ENCODE data around the gene TBX2. TPM values are rescaled to one million over a fixed set of nuclear protein-coding genes. Genes with fewer than 3 reads are reported as not detected.
"Not testable (repeated sequence)": the region's sequence is repeated elsewhere in the genome, so short reads cannot be mapped to it uniquely, and the experiment has no call there.

The TBX2 gene
- total RNA-seq, 1 experiment from 2014 or later, result not detected

DNA sequence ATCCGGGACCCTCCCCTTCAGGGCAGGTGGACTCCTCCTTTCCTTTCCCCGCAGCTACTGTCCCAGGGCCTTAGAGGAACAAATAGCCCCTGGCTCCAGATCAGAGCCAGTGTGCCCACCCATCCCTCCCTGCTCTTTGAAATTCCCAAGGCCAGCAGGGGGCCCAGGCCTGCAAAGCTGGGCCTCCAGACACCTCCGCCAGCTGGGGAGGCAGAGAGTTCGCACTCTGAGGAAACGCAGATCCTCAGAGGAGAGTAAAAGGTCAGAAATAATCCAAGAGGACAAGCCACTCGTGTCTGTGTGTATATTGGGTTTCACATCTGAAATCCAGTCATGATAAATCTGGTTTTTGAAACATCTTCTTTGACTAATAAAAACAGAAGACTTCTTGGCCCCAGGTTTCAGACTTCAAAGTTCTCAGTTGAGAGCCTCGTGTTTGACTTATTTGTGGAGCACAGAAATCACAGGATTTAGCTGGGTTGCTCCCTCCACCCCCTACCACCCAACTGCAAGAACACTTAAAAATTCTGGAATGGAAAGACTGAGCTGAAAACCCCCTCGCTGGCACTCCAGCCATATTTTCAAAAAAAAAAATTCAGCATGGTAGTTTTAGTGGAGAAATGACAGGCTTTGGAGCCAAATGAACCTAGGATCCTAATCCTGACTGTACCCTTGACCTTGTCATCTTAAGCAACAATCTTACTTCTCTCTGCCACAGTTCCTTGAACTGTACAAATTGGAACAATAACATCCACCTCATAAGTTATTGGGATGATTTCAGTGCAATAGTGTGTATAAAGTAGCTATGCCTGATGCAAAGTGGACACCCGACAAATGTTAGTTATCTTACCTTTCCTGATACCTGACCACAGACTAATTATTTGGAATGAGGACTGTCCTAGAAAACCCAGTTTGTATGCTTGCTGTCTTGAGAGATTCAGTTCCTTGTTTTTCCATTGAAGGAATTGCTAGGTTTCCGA is 44.5 kb upstream of the TBX2 start:
- no peak overlapping the region for H2AFZ ChIP-seq (ENCODE audit: low read length)
- H3K27ac ChIP-seq (ENCODE audit: insufficient read length, low read depth, low read length), result no peak overlapping the region
- peaks cover 3% of the 10 kb centered on the region; the same call in 1 of the 2 replicates for H3K4me1 ChIP-seq (ENCODE audit: insufficient read depth, low read length)
- no peak overlapping the region for H3K23ac ChIP-seq (ENCODE audit: insufficient read length, low read depth, low read length)
- H2BK12ac ChIP-seq (ENCODE audit: insufficient read length, low read depth, low read length), result no peak overlapping the region
- H3K23me2 ChIP-seq (ENCODE audit: insufficient read length, low read depth, low read length, poor library complexity, severe bottlenecking), result no peaks in the 10 kb centered on the region
- no peak overlapping the region for H3K27ac Mint-ChIP-seq
- H3K79me2 ChIP-seq (ENCODE audit: insufficient read depth, low read length), result no peaks in the 10 kb centered on the region
- H4K91ac ChIP-seq (ENCODE audit: insufficient read length, low read depth, low read length), result no peak overlapping the region
- no CpG with 5 or more reads among the region's 10 CpGs for WGBS (ENCODE audit: extremely low coverage, insufficient read length, low lambda C conversion rate)
- H3K18ac ChIP-seq (ENCODE audit: insufficient read length, low read depth, low read length), result no peak overlapping the region
- H3K9me3 ChIP-seq (ENCODE audit: control insufficient read depth, low read depth, low read length), result no peaks in the 10 kb centered on the region
- no peak overlapping the region for H3K14ac ChIP-seq (ENCODE audit: insufficient read depth, low read length)
- H2AK5ac ChIP-seq (ENCODE audit: insufficient read length, low read length), result no peak overlapping the region
- DNase-seq, result peak; percentile 58
- H3K36me3 Mint-ChIP-seq (ENCODE audit: insufficient read depth in 1 of 3, low read depth in 3 of 3), result no peaks in the 10 kb centered on the region; a peak in 1 of 7 replicates
- no peak overlapping the region for H3K56ac ChIP-seq (ENCODE audit: insufficient read length, low read depth, low read length)
- no peaks in the 10 kb centered on the region for H3K9me3 Mint-ChIP-seq
- H3K4me2 ChIP-seq (ENCODE audit: insufficient read depth, insufficient read length, low read length), result no peak overlapping the region
- no peak overlapping the region for H2BK120ac ChIP-seq (ENCODE audit: low read depth, low read length, poor library complexity, severe bottlenecking)
- no peaks in the 10 kb centered on the region for H3K27me3 ChIP-seq (ENCODE audit: insufficient read depth, low read length)
- H4K8ac ChIP-seq (replicated peaks; ENCODE audit: insufficient read length, low read depth, low read length), result no peak overlapping the region
- no peak overlapping the region for H3T11ph ChIP-seq (ENCODE audit: low read length)
- H2BK15ac ChIP-seq (ENCODE audit: low read depth, low read length), result no peak overlapping the region
- no peak overlapping the region for H3K4me3 Mint-ChIP-seq
- H2BK5ac ChIP-seq (ENCODE audit: insufficient read length, low read length), result no peak overlapping the region
- H3K4ac ChIP-seq (ENCODE audit: low read depth, low read length), result no peak overlapping the region
- H3K9ac ChIP-seq (ENCODE audit: extremely low read depth, insufficient read length, low read length), result no peak overlapping the region
- no peak overlapping the region for H2BK20ac ChIP-seq (ENCODE audit: low read depth, low read length, poor library complexity, severe bottlenecking)
- no peak overlapping the region for H4K5ac ChIP-seq (ENCODE audit: insufficient read length, low read depth, low read length)
- peaks cover 34 to 47% of the 10 kb centered on the region in 2 experiments for H3K4me1 Mint-ChIP-seq
- H3K79me1 ChIP-seq (ENCODE audit: insufficient read depth, low read depth, low read length, poor library complexity, severe bottlenecking), result no peaks in the 10 kb centered on the region
- H4K20me1 ChIP-seq (ENCODE audit: control insufficient read depth, insufficient read depth, insufficient read length), result no peaks in the 10 kb centered on the region
- H3K27me3 Mint-ChIP-seq (ENCODE audit: low read depth), result no peaks in the 10 kb centered on the region; the same call in 1 of the 2 replicates
- TF ChIP-seq, protein P1, sequence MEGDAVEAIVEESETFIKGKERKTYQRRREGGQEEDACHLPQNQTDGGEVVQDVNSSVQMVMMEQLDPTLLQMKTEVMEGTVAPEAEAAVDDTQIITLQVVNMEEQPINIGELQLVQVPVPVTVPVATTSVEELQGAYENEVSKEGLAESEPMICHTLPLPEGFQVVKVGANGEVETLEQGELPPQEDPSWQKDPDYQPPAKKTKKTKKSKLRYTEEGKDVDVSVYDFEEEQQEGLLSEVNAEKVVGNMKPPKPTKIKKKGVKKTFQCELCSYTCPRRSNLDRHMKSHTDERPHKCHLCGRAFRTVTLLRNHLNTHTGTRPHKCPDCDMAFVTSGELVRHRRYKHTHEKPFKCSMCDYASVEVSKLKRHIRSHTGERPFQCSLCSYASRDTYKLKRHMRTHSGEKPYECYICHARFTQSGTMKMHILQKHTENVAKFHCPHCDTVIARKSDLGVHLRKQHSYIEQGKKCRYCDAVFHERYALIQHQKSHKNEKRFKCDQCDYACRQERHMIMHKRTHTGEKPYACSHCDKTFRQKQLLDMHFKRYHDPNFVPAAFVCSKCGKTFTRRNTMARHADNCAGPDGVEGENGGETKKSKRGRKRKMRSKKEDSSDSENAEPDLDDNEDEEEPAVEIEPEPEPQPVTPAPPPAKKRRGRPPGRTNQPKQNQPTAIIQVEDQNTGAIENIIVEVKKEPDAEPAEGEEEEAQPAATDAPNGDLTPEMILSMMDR (conservative IDR thresholded peaks at IDR 0.05), result no peak

DNA sequence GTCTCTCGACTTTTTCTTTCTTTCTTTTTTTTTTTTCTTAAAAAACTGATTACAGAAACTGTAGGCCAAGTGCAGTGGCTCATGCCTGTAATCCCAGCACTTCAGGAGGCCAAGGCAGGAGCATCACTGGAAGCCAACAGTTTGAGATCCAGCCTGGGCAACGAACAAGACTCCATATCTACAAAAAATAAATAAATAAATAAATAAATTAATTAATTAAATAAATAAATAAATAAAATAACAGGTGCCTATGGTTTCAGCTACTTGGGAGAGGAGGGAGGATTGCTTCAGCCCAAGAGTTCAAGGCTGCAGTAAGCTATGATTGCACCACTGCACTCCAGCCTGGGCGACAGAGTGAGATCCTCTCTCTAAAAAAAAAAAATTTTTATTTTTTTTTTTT is 42.6 kb upstream of the TBX2 start:
- H2BK15ac ChIP-seq (ENCODE audit: low read depth, low read length), result not testable (repeated sequence)
- WGBS (ENCODE audit: extremely low coverage, insufficient read length, low lambda C conversion rate), result no CpG with 5 or more reads among the region's 3 CpGs

More for the DNA sequence above, 42.6 kb upstream of the TBX2 start:
- not testable (repeated sequence) for H3K36me3 Mint-ChIP-seq (ENCODE audit: insufficient read depth in 1 of 3, low read depth in 3 of 3); H4K91ac ChIP-seq (ENCODE audit: insufficient read length, low read depth, low read length); H3K4me1 ChIP-seq (ENCODE audit: insufficient read depth, low read length); H3K27ac ChIP-seq (ENCODE audit: insufficient read length, low read depth, low read length); H2AK5ac ChIP-seq (ENCODE audit: insufficient read length, low read length); H3K23me2 ChIP-seq (ENCODE audit: insufficient read length, low read depth, low read length, poor library complexity, severe bottlenecking); H3K9me3 Mint-ChIP-seq; H4K5ac ChIP-seq (ENCODE audit: insufficient read length, low read depth, low read length); H3K14ac ChIP-seq (ENCODE audit: insufficient read depth, low read length); H3K4me2 ChIP-seq (ENCODE audit: insufficient read depth, insufficient read length, low read length); H2BK20ac ChIP-seq (ENCODE audit: low read depth, low read length, poor library complexity, severe bottlenecking); H3K4ac ChIP-seq (ENCODE audit: low read depth, low read length); H3K9ac ChIP-seq (ENCODE audit: extremely low read depth, insufficient read length, low read length); H3T11ph ChIP-seq (ENCODE audit: low read length); H4K20me1 ChIP-seq (ENCODE audit: control insufficient read depth, insufficient read depth, insufficient read length); H3K4me3 Mint-ChIP-seq; DNase-seq; H3K27me3 Mint-ChIP-seq (ENCODE audit: low read depth); H3K27ac Mint-ChIP-seq; H2BK120ac ChIP-seq (ENCODE audit: low read depth, low read length, poor library complexity, severe bottlenecking); H3K23ac ChIP-seq (ENCODE audit: insufficient read length, low read depth, low read length); H3K9me3 ChIP-seq (ENCODE audit: control insufficient read depth, low read depth, low read length); H2AFZ ChIP-seq (ENCODE audit: low read length); H2BK5ac ChIP-seq (ENCODE audit: insufficient read length, low read length); H3K27me3 ChIP-seq (ENCODE audit: insufficient read depth, low read length); H4K8ac ChIP-seq (replicated peaks; ENCODE audit: insufficient read length, low read depth, low read length); H3K79me2 ChIP-seq (ENCODE audit: insufficient read depth, low read length); H3K56ac ChIP-seq (ENCODE audit: insufficient read length, low read depth, low read length); H3K79me1 ChIP-seq (ENCODE audit: insufficient read depth, low read depth, low read length, poor library complexity, severe bottlenecking); H2BK12ac ChIP-seq (ENCODE audit: insufficient read length, low read depth, low read length); H3K18ac ChIP-seq (ENCODE audit: insufficient read length, low read depth, low read length)
- peaks cover 32 to 50% of the 10 kb centered on the region in 2 experiments for H3K4me1 Mint-ChIP-seq

Data from H9 (cell line).